SK-N-SH treated with all-trans-retinoic acid at 6 μM for 48 hours (cell line): ENCODE data around the gene TNNI3K.

Experiments
- ATAC-seq: fragments of 200-7000 bp; cut with Tn5 transposase; 3 replicates; pipeline ENCODE4 v1.9.1; 2020; ENCODE audit warnings: mild to moderate bottlenecking, moderate library complexity
- ARNTL ChIP-seq: fragments of 450-650 bp; formaldehyde crosslinking; IDR thresholded peaks from 2 replicates; pipeline ENCODE4 v1.5.0; 2020; ENCODE audit warnings: low read depth, mild to moderate bottlenecking, moderate library complexity, borderline replicate concordance
- BACH2 ChIP-seq: fragments of 250-450 bp; sonication (Bioruptor Pico); IDR thresholded peaks from 2 replicates; pipeline ENCODE4 v1.9.0; 2021; ENCODE audit warnings: mild to moderate bottlenecking, borderline replicate concordance
- CSDC2 ChIP-seq: fragments of 250-450 bp; sonication (Bioruptor Pico); IDR thresholded peaks from 2 replicates; pipeline ENCODE4 v1.5.0; 2020; ENCODE audit warnings: mild to moderate bottlenecking, moderate library complexity
- ESRRG ChIP-seq: fragments of 250-450 bp; sonication (Bioruptor Pico); IDR thresholded peaks from 2 replicates; pipeline ENCODE4 v1.6.1; 2021; ENCODE audit warnings: mild to moderate bottlenecking
- GLIS3 ChIP-seq: fragments of 250-450 bp; sonication (Bioruptor Pico); IDR thresholded peaks from 2 replicates; pipeline ENCODE4 v1.5.0; 2020; ENCODE audit warnings: mild to moderate bottlenecking, moderate library complexity
- ISL1 ChIP-seq: fragments of 250-450 bp; sonication (Bioruptor Pico); IDR thresholded peaks from 2 replicates; pipeline ENCODE4 v2.1.2; 2022; ENCODE audit warnings: mild to moderate bottlenecking, moderate library complexity
- OSR1 ChIP-seq: fragments of 250-450 bp; sonication (Bioruptor Pico); IDR thresholded peaks from 2 replicates; pipeline ENCODE4 v1.8.0; 2022; ENCODE audit warnings: moderate library complexity, mild to moderate bottlenecking, inconsistent platforms
- PPARA ChIP-seq: fragments of 250-450 bp; sonication (Bioruptor Pico); IDR thresholded peaks from 2 replicates; pipeline ENCODE4 v1.5.0; 2020; ENCODE audit warnings: mild to moderate bottlenecking, borderline replicate concordance
- RARB ChIP-seq: fragments of 250-450 bp; sonication (Bioruptor Pico); IDR thresholded peaks from 2 replicates; pipeline ENCODE4 v1.8.0; 2021; ENCODE audit warnings: mild to moderate bottlenecking, moderate library complexity
- SNAI2 ChIP-seq: fragments of 250-450 bp; sonication (Bioruptor Pico); IDR thresholded peaks from 2 replicates; pipeline ENCODE4 v1.5.0; 2020; ENCODE audit warnings: mild to moderate bottlenecking, moderate library complexity
- TOX ChIP-seq: fragments of 250-450 bp; sonication (Bioruptor Pico); IDR thresholded peaks from 2 replicates; pipeline ENCODE4 v1.8.0; 2021; ENCODE audit warnings: mild to moderate bottlenecking, moderate library complexity, borderline replicate concordance
- ZC3H10 ChIP-seq: fragments of 250-450 bp; sonication (Bioruptor Pico); IDR thresholded peaks from 2 replicates; pipeline ENCODE4 v1.5.1; 2021; ENCODE audit warnings: mild to moderate bottlenecking, moderate library complexity
- ZFP3 ChIP-seq: fragments of 250-450 bp; sonication (Bioruptor Pico); IDR thresholded peaks from 2 replicates; pipeline ENCODE4 v1.5.0; 2020; ENCODE audit warnings: mild to moderate bottlenecking, moderate library complexity
- ZFP30 ChIP-seq: fragments of 450-650 bp; formaldehyde crosslinking; IDR thresholded peaks from 2 replicates; pipeline ENCODE4 v1.5.0; 2022; ENCODE audit warnings: mild to moderate bottlenecking, moderate library complexity
- ZNF70 ChIP-seq: fragments of 450-650 bp; formaldehyde crosslinking; IDR thresholded peaks from 2 replicates; pipeline ENCODE4 v1.5.0; 2020; ENCODE audit warnings: mild to moderate bottlenecking, moderate library complexity
- ZNF8 ChIP-seq: fragments of 450-650 bp; formaldehyde crosslinking; IDR thresholded peaks from 2 replicates; pipeline ENCODE4 v1.5.0; 2020; ENCODE audit warnings: mild to moderate bottlenecking, moderate library complexity
- TF ChIP-seq, protein P1 (sequence below): fragments of 250-450 bp; sonication (Bioruptor Pico); IDR thresholded peaks from 2 replicates; pipeline ENCODE4 v1.8.0; 2021; ENCODE audit warnings: low read depth, mild to moderate bottlenecking, moderate library complexity, borderline replicate concordance
- TF ChIP-seq, protein P2 (sequence below): fragments of 250-450 bp; sonication (Bioruptor Pico); IDR thresholded peaks from 2 replicates; pipeline ENCODE4 v1.5.0; 2020; ENCODE audit warnings: mild to moderate bottlenecking, moderate library complexity
- TF ChIP-seq, protein P3 (sequence below): fragments of 250-450 bp; sonication (Bioruptor Pico); IDR thresholded peaks from 2 replicates; pipeline ENCODE4 v1.5.1; 2021; ENCODE audit warnings: mild to moderate bottlenecking, moderate library complexity
- TF ChIP-seq, protein P4 (sequence below): fragments of 250-450 bp; sonication (Bioruptor Pico); IDR thresholded peaks from 2 replicates; pipeline ENCODE4 v1.5.1; 2020; ENCODE audit warnings: low read depth, mild to moderate bottlenecking, moderate library complexity
- TF ChIP-seq, protein P5 (sequence below): fragments of 250-450 bp; sonication (Bioruptor Pico); IDR thresholded peaks from 2 replicates; pipeline ENCODE4 v1.8.0; 2020; ENCODE audit warnings: mild to moderate bottlenecking, moderate library complexity, borderline replicate concordance

Gene TNNI3K

DNA sequence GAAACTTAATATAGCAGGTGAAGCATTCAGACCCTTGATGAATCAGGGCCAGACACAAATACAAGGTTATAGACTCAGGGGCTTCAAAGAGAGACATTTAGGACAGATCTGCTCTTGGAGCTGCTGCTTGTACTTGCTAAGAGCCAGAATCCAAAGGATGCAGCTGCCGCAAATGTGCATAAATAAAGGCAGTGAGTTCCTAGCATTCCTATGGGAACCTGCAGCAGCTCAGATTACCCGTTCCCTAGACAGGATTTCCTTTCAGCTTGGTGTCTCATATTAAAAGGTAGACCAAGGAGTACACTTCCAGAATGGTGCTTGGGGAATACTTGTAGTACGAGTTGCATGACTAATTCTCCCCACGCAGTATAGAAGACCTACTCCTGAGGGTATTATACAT is 287.0 kb downstream of the TNNI3K start:
- ATAC-seq = no peak; the same call in 2 of the 3 replicates
- TF ChIP-seq, protein P1, sequence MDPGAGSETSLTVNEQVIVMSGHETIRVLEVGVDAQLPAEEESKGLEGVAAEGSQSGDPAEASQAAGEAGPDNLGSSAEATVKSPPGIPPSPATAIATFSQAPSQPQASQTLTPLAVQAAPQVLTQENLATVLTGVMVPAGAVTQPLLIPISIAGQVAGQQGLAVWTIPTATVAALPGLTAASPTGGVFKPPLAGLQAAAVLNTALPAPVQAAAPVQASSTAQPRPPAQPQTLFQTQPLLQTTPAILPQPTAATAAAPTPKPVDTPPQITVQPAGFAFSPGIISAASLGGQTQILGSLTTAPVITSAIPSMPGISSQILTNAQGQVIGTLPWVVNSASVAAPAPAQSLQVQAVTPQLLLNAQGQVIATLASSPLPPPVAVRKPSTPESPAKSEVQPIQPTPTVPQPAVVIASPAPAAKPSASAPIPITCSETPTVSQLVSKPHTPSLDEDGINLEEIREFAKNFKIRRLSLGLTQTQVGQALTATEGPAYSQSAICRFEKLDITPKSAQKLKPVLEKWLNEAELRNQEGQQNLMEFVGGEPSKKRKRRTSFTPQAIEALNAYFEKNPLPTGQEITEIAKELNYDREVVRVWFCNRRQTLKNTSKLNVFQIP (CRISPR knock-in tag) = no peak
- TF ChIP-seq, protein P2, sequence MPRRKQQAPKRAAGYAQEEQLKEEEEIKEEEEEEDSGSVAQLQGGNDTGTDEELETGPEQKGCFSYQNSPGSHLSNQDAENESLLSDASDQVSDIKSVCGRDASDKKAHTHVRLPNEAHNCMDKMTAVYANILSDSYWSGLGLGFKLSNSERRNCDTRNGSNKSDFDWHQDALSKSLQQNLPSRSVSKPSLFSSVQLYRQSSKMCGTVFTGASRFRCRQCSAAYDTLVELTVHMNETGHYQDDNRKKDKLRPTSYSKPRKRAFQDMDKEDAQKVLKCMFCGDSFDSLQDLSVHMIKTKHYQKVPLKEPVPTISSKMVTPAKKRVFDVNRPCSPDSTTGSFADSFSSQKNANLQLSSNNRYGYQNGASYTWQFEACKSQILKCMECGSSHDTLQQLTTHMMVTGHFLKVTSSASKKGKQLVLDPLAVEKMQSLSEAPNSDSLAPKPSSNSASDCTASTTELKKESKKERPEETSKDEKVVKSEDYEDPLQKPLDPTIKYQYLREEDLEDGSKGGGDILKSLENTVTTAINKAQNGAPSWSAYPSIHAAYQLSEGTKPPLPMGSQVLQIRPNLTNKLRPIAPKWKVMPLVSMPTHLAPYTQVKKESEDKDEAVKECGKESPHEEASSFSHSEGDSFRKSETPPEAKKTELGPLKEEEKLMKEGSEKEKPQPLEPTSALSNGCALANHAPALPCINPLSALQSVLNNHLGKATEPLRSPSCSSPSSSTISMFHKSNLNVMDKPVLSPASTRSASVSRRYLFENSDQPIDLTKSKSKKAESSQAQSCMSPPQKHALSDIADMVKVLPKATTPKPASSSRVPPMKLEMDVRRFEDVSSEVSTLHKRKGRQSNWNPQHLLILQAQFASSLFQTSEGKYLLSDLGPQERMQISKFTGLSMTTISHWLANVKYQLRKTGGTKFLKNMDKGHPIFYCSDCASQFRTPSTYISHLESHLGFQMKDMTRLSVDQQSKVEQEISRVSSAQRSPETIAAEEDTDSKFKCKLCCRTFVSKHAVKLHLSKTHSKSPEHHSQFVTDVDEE (CRISPR knock-in tag) = no peak
- TF ChIP-seq BACH2 (CRISPR knock-in tag) (no peak), ZNF70 (CRISPR knock-in tag) (no peak), CSDC2 (CRISPR knock-in tag) (no peak), TOX (no peak), ZC3H10 (CRISPR knock-in tag) (no peak), ARNTL (CRISPR knock-in tag) (no peak), PPARA (CRISPR knock-in tag) (no peak), RARB (CRISPR knock-in tag) (no peak), ZFP30 (CRISPR knock-in tag) (no peak), OSR1 (no peak), ISL1 (CRISPR knock-in tag) (no peak), ESRRG (CRISPR knock-in tag) (no peak), GLIS3 (no peak), ZNF8 (no peak), ZFP3 (no peak)
- TF ChIP-seq, protein P3, sequence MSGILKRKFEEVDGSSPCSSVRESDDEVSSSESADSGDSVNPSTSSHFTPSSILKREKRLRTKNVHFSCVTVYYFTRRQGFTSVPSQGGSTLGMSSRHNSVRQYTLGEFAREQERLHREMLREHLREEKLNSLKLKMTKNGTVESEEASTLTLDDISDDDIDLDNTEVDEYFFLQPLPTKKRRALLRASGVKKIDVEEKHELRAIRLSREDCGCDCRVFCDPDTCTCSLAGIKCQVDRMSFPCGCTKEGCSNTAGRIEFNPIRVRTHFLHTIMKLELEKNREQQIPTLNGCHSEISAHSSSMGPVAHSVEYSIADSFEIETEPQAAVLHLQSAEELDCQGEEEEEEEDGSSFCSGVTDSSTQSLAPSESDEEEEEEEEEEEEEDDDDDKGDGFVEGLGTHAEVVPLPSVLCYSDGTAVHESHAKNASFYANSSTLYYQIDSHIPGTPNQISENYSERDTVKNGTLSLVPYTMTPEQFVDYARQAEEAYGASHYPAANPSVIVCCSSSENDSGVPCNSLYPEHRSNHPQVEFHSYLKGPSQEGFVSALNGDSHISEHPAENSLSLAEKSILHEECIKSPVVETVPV (CRISPR knock-in tag) = no peak
- TF ChIP-seq, protein P4, sequence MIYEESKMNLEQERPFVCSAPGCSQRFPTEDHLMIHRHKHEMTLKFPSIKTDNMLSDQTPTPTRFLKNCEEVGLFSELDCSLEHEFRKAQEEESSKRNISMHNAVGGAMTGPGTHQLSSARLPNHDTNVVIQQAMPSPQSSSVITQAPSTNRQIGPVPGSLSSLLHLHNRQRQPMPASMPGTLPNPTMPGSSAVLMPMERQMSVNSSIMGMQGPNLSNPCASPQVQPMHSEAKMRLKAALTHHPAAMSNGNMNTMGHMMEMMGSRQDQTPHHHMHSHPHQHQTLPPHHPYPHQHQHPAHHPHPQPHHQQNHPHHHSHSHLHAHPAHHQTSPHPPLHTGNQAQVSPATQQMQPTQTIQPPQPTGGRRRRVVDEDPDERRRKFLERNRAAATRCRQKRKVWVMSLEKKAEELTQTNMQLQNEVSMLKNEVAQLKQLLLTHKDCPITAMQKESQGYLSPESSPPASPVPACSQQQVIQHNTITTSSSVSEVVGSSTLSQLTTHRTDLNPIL (CRISPR knock-in tag) = no peak
- TF ChIP-seq, protein P5, sequence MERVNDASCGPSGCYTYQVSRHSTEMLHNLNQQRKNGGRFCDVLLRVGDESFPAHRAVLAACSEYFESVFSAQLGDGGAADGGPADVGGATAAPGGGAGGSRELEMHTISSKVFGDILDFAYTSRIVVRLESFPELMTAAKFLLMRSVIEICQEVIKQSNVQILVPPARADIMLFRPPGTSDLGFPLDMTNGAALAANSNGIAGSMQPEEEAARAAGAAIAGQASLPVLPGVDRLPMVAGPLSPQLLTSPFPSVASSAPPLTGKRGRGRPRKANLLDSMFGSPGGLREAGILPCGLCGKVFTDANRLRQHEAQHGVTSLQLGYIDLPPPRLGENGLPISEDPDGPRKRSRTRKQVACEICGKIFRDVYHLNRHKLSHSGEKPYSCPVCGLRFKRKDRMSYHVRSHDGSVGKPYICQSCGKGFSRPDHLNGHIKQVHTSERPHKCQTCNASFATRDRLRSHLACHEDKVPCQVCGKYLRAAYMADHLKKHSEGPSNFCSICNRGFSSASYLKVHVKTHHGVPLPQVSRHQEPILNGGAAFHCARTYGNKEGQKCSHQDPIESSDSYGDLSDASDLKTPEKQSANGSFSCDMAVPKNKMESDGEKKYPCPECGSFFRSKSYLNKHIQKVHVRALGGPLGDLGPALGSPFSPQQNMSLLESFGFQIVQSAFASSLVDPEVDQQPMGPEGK (CRISPR knock-in tag) = no peak

DNA sequence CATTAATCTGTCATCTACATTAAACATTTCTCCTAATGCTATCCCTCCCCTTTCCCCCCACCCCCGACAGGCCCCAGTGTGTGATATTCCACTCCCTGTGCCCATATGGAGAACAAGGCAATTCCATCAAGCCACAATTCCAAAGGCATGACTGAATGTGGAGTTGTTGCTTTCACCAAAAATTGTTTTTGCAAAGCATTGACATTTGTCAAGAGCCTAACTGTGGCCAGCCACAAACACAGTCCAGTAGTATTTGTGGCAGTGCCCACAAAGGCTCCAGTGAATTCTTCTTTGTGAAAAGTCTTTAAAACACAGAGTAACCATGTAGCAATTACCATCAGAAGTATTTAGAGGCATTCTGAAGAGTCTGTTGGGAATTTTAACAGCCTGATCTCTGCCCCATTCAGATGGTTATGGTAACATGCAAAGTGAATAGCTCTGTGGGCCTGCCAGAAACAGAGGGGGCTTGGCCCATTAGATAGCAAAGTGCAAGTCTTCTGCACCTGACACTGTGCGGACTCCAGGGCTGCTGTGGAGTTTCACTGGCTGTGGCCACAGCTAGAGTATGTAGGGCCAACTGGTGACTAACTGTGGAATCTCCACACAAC is 288.8 kb downstream of the TNNI3K start:
- no peak for TF ChIP-seq ESRRG (CRISPR knock-in tag)
- no peak for ATAC-seq

DNA sequence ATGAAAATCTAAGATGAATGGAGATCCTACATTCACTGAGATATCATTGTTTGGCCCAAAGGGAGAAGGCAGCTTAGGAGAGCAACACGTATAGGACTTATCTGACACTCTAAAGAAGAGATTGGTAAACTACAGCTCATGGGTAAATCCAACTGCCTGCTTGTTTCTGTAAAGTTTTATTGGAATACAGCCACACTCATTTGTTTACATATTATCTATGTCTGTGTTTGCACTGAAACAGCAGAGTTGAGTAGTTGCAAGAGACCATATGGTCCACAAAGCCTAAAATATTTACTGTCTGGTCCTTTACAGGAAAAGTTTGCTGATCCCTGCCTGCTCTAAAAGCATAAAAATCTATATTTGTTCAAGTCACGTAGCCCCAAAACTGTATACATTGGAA is 291.5 kb downstream of the TNNI3K start:
- TF ChIP-seq BACH2 (CRISPR knock-in tag) (no peak), SNAI2 (no peak), CSDC2 (CRISPR knock-in tag) (no peak), ZNF70 (CRISPR knock-in tag) (no peak), PPARA (CRISPR knock-in tag) (no peak), ZFP3 (no peak), ESRRG (CRISPR knock-in tag) (no peak), TOX (no peak), OSR1 (no peak), ZFP30 (CRISPR knock-in tag) (no peak)
- TF ChIP-seq, protein P2 (CRISPR knock-in tag) = no peak
- TF ChIP-seq, protein P3 (CRISPR knock-in tag) = no peak
- TF ChIP-seq, protein P1 (CRISPR knock-in tag) = no peak
- ATAC-seq = no peak
